HepG2 (cell line): Measurements from ENCODE around the gene MTCL1. TPM values are rescaled to one million over a fixed set of nuclear protein-coding genes. Genes with fewer than 3 reads are reported as not detected.

Experiments
- ATAC-seq: fragments of 200-7000 bp; cut with Tn5 transposase; 3 replicates; pipeline ENCODE4 v1.9.1; 2020; ENCODE audit warnings: mild to moderate bottlenecking, moderate library complexity
- BruUV-seq: library from RNA; stranded (reverse); fragments of 400-500 nt; replicated peaks from 2 replicates; lab custom pipeline; 2021; lab: Mats Ljungman, UMichigan
- CTCF ChIA-PET: fragments of 300-600 bp; formaldehyde crosslinking; extraction: SDS; loops from one replicate; lab custom pipeline; 2021; ENCODE audit warnings: low total read pairs, inconsistent platforms, low intra/inter-chr PET ratio; lab: Yijun Ruan, JAX
- POLR2A ChIA-PET: fragments of 350-600 bp; sonication (Branson Sonifier 250); formaldehyde crosslinking; loops from one replicate; lab custom pipeline; 2020; ENCODE audit warnings: antibody characterized with exemption, inconsistent platforms; lab: Yijun Ruan, JAX
- DNase-seq: peaks from one replicate; pipeline ENCODE4 v3.0.0-alpha.2; 2015; ENCODE audit warnings: low spot score
- FAIRE-seq: peaks from 3 replicates; lab custom pipeline; 2011; peaks lifted over from hg19 to GRCh38; lab: Jason Lieb, UNC
- H2AFZ ChIP-seq: one replicate; pipeline ENCODE4 v1.6.1; 2011; ENCODE audit warnings: low read length, inconsistent platforms
- H3K27ac ChIP-seq: fragments of 300-600 bp; 3 replicates; pipeline ENCODE4 v1.8.0; 2011; ENCODE audit warnings: mixed run types, mild to moderate bottlenecking, mixed read lengths, low read length, inconsistent platforms; ENCODE audit not compliant: insufficient read depth; ENCODE audit errors: extremely low read length
- H3K27me3 ChIP-seq, 2 experiments: fragments of 200-600 bp in 1 of 2; 2 replicates in 1 of 2; 3 replicates in 1 of 2; pipeline versions ENCODE4 v1.6.0 to v1.8.0; 2011; ENCODE audit warnings: low read length in 2 of 2, mild to moderate bottlenecking in 2 of 2, moderate library complexity in 2 of 2, inconsistent platforms in 1 of 2; ENCODE audit not compliant: insufficient read depth in 2 of 2, control insufficient read depth in 1 of 2
- H3K36me3 ChIP-seq, 2 experiments: fragments of 200-600 bp in 1 of 2; replicated peaks in 1 of 2; 2 replicates in 1 of 2; 3 replicates in 1 of 2; pipeline versions ENCODE4 v1.5.1 to v1.8.0; 2011; ENCODE audit warnings: low read length in 2 of 2, inconsistent platforms in 1 of 2; ENCODE audit not compliant: insufficient read depth in 2 of 2, control insufficient read depth in 1 of 2
- H3K4me1 ChIP-seq: 2 replicates; pipeline ENCODE4 v1.5.1; 2012; ENCODE audit warnings: low read length, inconsistent platforms; ENCODE audit not compliant: insufficient read depth
- H3K4me2 ChIP-seq: 2 replicates; pipeline ENCODE4 v1.6.0; 2011; ENCODE audit warnings: low read depth, low read length, inconsistent platforms
- H3K4me3 ChIP-seq, 3 experiments: fragments of 200-600 bp in 1 of 3; sonication (generic), shearing (Covaris generic) in 1 of 3; replicated peaks in 1 of 3; 2 replicates each; pipeline ENCODE4 v1.5.1; 2011 to 2016; ENCODE audit warnings: low read length in 3 of 3, inconsistent platforms in 2 of 3, low read depth in 2 of 3, mild to moderate bottlenecking in 2 of 3, control low read depth in 1 of 3, mixed read lengths in 1 of 3; ENCODE audit not compliant: insufficient read depth in 1 of 3
- H3K79me2 ChIP-seq: one replicate; pipeline ENCODE4 v1.6.1; 2011; ENCODE audit warnings: low read length, inconsistent platforms; ENCODE audit not compliant: insufficient read depth
- H3K9ac ChIP-seq: 2 replicates; pipeline ENCODE4 v1.6.0; 2011; ENCODE audit warnings: mild to moderate bottlenecking, low read depth, low read length, inconsistent platforms; ENCODE audit not compliant: insufficient read depth
- H3K9me3 ChIP-seq: 2 replicates; pipeline ENCODE4 v1.5.1; 2012; ENCODE audit warnings: mild to moderate bottlenecking, low read length
- H4K20me1 ChIP-seq: 2 replicates; pipeline ENCODE4 v1.6.0; 2011; ENCODE audit warnings: inconsistent platforms, mild to moderate bottlenecking, low read length, moderate library complexity; ENCODE audit not compliant: insufficient read depth
- ETV6 ChIP-seq: sonication (generic); formaldehyde crosslinking; conservative IDR thresholded peaks from 2 replicates; pipeline ENCODE4 v1.4.0; 2020; ENCODE audit warnings: missing genetic modification reagents
- FOSL1 ChIP-seq: sonication (generic); formaldehyde crosslinking; IDR thresholded peaks from 2 replicates; pipeline ENCODE4 v1.9.0; 2021; ENCODE audit warnings: missing genetic modification reagents, borderline replicate concordance
- GPBP1L1 ChIP-seq: sonication (generic); formaldehyde crosslinking; IDR thresholded peaks from 2 replicates; pipeline ENCODE4 v1.5.0; 2020; ENCODE audit warnings: mild to moderate bottlenecking, missing genetic modification reagents
- GTF2F1 ChIP-seq: fragments of 150-350 bp; IDR thresholded peaks from 2 replicates; pipeline ENCODE4 v1.6.1; 2014; ENCODE audit warnings: low read length
- JARID2 ChIP-seq: sonication (generic); formaldehyde crosslinking; IDR thresholded peaks from 2 replicates; pipeline ENCODE4 v1.8.1; 2023; ENCODE audit warnings: missing genetic modification reagents, inconsistent platforms; ENCODE audit not compliant: insufficient replicate concordance
- KMT2B ChIP-seq: IDR thresholded peaks from 2 replicates; pipeline ENCODE4 v1.6.1; 2016; ENCODE audit warnings: missing genetic modification reagents, missing compliant biosample characterization
- MZF1 ChIP-seq: sonication (generic); formaldehyde crosslinking; IDR thresholded peaks from 2 replicates; pipeline ENCODE4 v1.8.1; 2023; ENCODE audit warnings: mild to moderate bottlenecking, missing genetic modification reagents, borderline replicate concordance
- SP1 ChIP-seq, 2 experiments: fragments of 450-650 bp in 1 of 2; sonication (generic) in 1 of 2; formaldehyde crosslinking in 1 of 2; IDR thresholded peaks; 2 replicates each; pipeline versions ENCODE4 v1.4.0 to v1.6.1; 2016 to 2020; ENCODE audit warnings: missing genetic modification reagents in 1 of 2
- THAP7 ChIP-seq: sonication (generic); formaldehyde crosslinking; IDR thresholded peaks from 2 replicates; pipeline ENCODE4 v1.8.1; 2023; ENCODE audit warnings: mild to moderate bottlenecking, missing genetic modification reagents
- TIGD3 ChIP-seq: sonication (generic); formaldehyde crosslinking; IDR thresholded peaks from 2 replicates; pipeline ENCODE4 v1.5.1; 2020; ENCODE audit warnings: mild to moderate bottlenecking, missing genetic modification reagents, borderline replicate concordance
- ZNF350 ChIP-seq: sonication (generic); formaldehyde crosslinking; IDR thresholded peaks from 2 replicates; pipeline ENCODE4 v1.4.0; 2020; ENCODE audit warnings: mild to moderate bottlenecking, low read depth, missing genetic modification reagents, borderline replicate concordance
- ZZZ3 ChIP-seq: sonication (generic); formaldehyde crosslinking; IDR thresholded peaks from 2 replicates; pipeline ENCODE4 v1.4.0; 2020; ENCODE audit warnings: missing genetic modification reagents, mild to moderate bottlenecking, borderline replicate concordance
- WGBS: methylation state at CpG from one replicate; pipeline ENCODE4 v1.1.6; 2017; ENCODE audit warnings: low lambda C conversion rate; 5-methylcytosine and 5-hydroxymethylcytosine counted together
- in situ Hi-C: cut with HindIII; loops from 2 replicates; pipeline ENCODE4 v1.10.0; 2017; ENCODE audit warnings: low pct_unique_long_range_greater_than_20kb; ENCODE audit not compliant: extremely low pct_ligation_motif_present
- intact Hi-C: fragments of 100-400 bp; cut with micrococcal nuclease; formaldehyde crosslinking; loops from one replicate; pipeline ENCODE4 v1.10.0; 2022; ENCODE audit not compliant: unreplicated experiment
- polyA plus RNA-seq, 8 experiments: library from polyadenylated mRNA; depleted of rRNA in 3 of 8; stranded (reverse) in 7 of 8; unstranded in 1 of 8; fragments of >200 nt; fragmentation: Illumina TruSeq in 4 of 8; extraction: Trizol in 4 of 8; gene quantifications; 2 replicates each; pipeline versions ENCODE4 v1.2.1 to v1.2.3, GENCODE V29; 2011 to 2016; ENCODE audit warnings: low read depth in 4 of 8, missing spikeins in 1 of 8, mixed read lengths in 1 of 8; ENCODE audit not compliant: insufficient read depth in 1 of 8
- total RNA-seq, 5 experiments: library from RNA; depleted of rRNA; stranded (reverse); fragments of >200 nt; fragmentation: Illumina TruSeq; extraction: Trizol; gene quantifications; 2 replicates each; pipeline ENCODE4 v1.2.3, GENCODE V29; 2016; ENCODE audit warnings: low read depth in 1 of 5

Gene MTCL1
- total and polyA plus RNA-seq, 2 of the 13 experiments (the other 11 are each of a cell fraction or from before 2014, with no cell fraction given): 3.1 to 3.2 TPM

- ChIA-PET POLR2A (no interaction called here), CTCF (no interaction called here)
- 71% methylated on average over 1 of the region's 2 CpGs for WGBS
- H3K27me3 ChIP-seq: peaks cover 0 to 5% of the 10 kb centered on the region in 2 experiments; a peak in 1 of 5 replicates
- no peak overlapping the region for H2AFZ ChIP-seq
- in situ Hi-C loops (no loop called here), intact Hi-C loops (no loop called here)
- DNase-seq: no peak
- no peaks in the 10 kb centered on the region for H3K79me2 ChIP-seq
- no peak for TF ChIP-seq SP1 (IDR thresholded peaks at IDR 0.05)
- TF ChIP-seq SP1 (CRISPR knock-in tag; IDR thresholded peaks at IDR 0.05): no peak
- TF ChIP-seq ZNF350: no peak
- no peak for TF ChIP-seq KMT2B (CRISPR knock-in tag)
- no peak for TF ChIP-seq ZZZ3 (CRISPR knock-in tag)
- H3K9ac ChIP-seq: no peak overlapping the region
- H3K4me1 ChIP-seq: no peaks in the 10 kb centered on the region
- H3K4me2 ChIP-seq: no peak overlapping the region
- H3K9me3 ChIP-seq: no peaks in the 10 kb centered on the region
- FAIRE-seq: no peak
- no peak for ATAC-seq
- no peaks in the 10 kb centered on the region for H4K20me1 ChIP-seq
- BruUV-seq: no TSS peak
- no peak overlapping the region for H3K4me3 ChIP-seq
- no peaks in the 10 kb centered on the region for H3K36me3 ChIP-seq
- no peak overlapping the region for H3K27ac ChIP-seq
Measured at GRCh38 chr18:8849696-8850095, 144.3 kb downstream of the MTCL1 start.

- H3K4me3 ChIP-seq: no peak overlapping the region
- 38% methylated on average over 2 of the region's 2 CpGs for WGBS
- H3K9ac ChIP-seq: no peak overlapping the region
- BruUV-seq: no TSS peak
- in situ Hi-C loops: no loop called here
- no peaks in the 10 kb centered on the region for H3K4me1 ChIP-seq
- H3K9me3 ChIP-seq: no peaks in the 10 kb centered on the region
- TF ChIP-seq ETV6 (CRISPR knock-in tag) (no peak), GTF2F1 (no peak), GPBP1L1 (CRISPR knock-in tag) (no peak), FOSL1 (CRISPR knock-in tag) (no peak), JARID2 (CRISPR knock-in tag) (no peak), TIGD3 (CRISPR knock-in tag) (no peak), MZF1 (CRISPR knock-in tag) (no peak), THAP7 (CRISPR knock-in tag) (no peak)
- POLR2A ChIA-PET: no interaction called here
- no peaks in the 10 kb centered on the region for H4K20me1 ChIP-seq
- CTCF ChIA-PET: no interaction called here
- intact Hi-C loops: no loop called here
- H3K79me2 ChIP-seq: no peaks in the 10 kb centered on the region
- H3K27ac ChIP-seq: no peak overlapping the region
- no peaks in the 10 kb centered on the region for H3K36me3 ChIP-seq
- FAIRE-seq (no peak), DNase-seq (no peak), ATAC-seq (no peak)
- H2AFZ ChIP-seq: no peak overlapping the region
- no peak overlapping the region for H3K4me2 ChIP-seq
- H3K27me3 ChIP-seq: peaks cover 0 to 5% of the 10 kb centered on the region in 2 experiments; a peak in 2 of 5 replicates
Measured at GRCh38 chr18:8851659-8852058, 146.3 kb downstream of the MTCL1 start.
